Endothelial cell of coronary artery (primary cell): ENCODE measurements around the gene SOX18. TPM values are rescaled to one million over a fixed set of nuclear protein-coding genes. Genes with fewer than 3 reads are reported as not detected.

ENCODE experiments used
- total RNA-seq: library from RNA; depleted of rRNA; stranded (reverse); fragments of >200 nt; gene quantifications from 2 replicates; pipeline ENCODE4 v1.2.3, GENCODE V29; 2014

Gene SOX18
- total RNA-seq: 16.0 and 23.7 TPM in 2 replicates

GRCh38 chr20:64049060-64049877 lies at the start of gene SOX18:
SOX18 (minus strand) TSS chr20:64049639; CDS start chr20:64049516, 123 bp downstream.

GRCh38 chr20:64083804-64084684 lies 34.6 kb upstream of the SOX18 start, which contains the start of gene LKAAEAR1:
LKAAEAR1 (minus strand) TSS chr20:64084398; CDS start chr20:64084219, 179 bp downstream.

GRCh38 chr20:64080013-64080812 lies 30.8 kb upstream of the SOX18 start, which contains the start of gene OPRL1:
OPRL1 (plus strand) TSS chr20:64080082; CDS start chr20:64092721, 12,639 bp downstream.

GRCh38 chr20:64079273-64080012 lies 30.0 kb upstream of the SOX18 start, which contains the start of gene RGS19:
RGS19 (minus strand) TSS chr20:64079518; CDS start chr20:64076886, 2,632 bp downstream.

DNA sequence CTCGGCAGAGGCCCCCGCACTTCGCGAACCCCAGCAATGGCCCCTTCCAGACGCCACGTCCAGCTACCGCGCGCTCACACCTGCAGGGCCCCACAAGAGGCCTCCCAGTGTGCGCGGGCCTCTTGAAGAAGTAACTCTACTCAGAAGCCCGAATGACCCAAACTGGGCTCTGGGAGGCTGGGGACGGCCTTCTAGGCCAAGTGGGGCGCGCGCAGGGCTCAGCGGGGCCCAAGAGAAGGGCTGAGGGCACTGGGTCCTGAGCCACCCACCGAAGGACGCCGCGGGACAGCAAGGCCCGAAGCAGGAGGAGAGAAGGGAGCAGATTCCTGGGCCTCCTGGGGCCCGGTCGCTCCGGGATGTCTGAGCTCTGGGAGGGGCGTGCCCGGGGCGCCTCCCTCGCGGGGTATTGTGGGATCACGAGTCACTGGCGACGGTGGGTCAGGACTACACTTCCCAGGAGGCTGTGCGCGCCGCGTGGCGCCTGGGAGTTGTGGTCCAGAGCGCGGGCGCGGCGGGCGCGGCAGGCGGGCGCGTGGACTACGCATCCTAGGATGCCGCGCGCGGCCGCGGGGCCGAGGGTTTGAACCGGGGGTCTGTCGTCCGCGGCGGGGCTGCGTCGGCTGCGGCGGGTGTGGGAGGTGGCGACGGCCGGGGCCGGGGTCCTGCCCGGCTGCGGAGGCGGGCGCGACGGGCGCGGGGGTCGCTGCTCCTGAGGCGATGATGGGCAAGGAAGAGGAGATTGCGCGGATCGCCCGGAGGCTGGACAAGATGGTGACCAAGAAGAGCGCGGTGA lies 13.4 kb upstream of the SOX18 start, which contains the start of gene TCEA2:
TCEA2 (plus strand) TSS at position 603 of the 793 bp plus-strand sequence; CDS start at position 718, 115 bp downstream.

DNA sequence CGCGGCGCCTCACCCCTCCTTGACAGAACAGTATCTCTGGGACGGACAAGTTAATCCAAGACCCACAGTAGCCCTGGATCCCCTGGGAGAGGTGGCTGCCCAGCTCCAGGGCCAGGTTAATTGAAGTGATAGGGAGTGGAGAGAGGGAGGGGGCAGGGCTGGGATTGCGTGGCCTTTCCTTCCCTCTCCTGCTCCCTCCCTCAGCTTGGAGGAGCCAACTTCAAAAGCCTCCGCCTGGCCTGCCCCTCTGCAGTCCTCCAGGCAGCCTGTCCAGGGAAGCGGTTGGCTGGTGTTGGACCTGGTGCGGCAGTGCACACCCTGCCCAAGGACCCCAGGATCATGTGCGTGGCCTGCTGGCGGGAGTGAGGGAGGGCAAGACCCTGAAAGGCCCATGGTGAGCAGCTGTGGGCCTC lies 13.5 kb downstream of the SOX18 start, which contains the start of gene C20orf204:
C20orf204 (plus strand) TSS at position 250 of the 413 bp plus-strand sequence; CDS start at position 392, 142 bp downstream.

Other genes with a start within 250 kb of the SOX18 start
- 7.8 and 12.8 TPM in 2 replicates for gene ZBTB46, start 218.4 kb downstream of the SOX18 start, total RNA-seq
- gene ABHD16B, start 188.1 kb downstream of the SOX18 start, total RNA-seq: not detected in 2 replicates
- gene TPD52L2, start 184.4 kb downstream of the SOX18 start, total RNA-seq: 101 and 131 TPM in 2 replicates
- 82.5 and 84.7 TPM in 2 replicates for gene DNAJC5, start 154.5 kb downstream of the SOX18 start, total RNA-seq
- 25.3 and 29.2 TPM in 2 replicates for gene UCKL1, start 93.2 kb downstream of the SOX18 start, total RNA-seq
- 9.9 and 10.3 TPM in 2 replicates for gene ZNF512B, start 79.7 kb downstream of the SOX18 start, total RNA-seq
- gene SAMD10, start 70.0 kb downstream of the SOX18 start, total RNA-seq: 1.8 and 2.2 TPM in 2 replicates
- gene PRPF6, start 68.5 kb downstream of the SOX18 start, total RNA-seq: 76.2 and 81.9 TPM in 2 replicates
- gene C20orf204, start 13.5 kb downstream of the SOX18 start, total RNA-seq: 1.9 TPM in 2 replicates
- 25.1 and 39.3 TPM in 2 replicates for gene TCEA2, start 13.6 kb upstream of the SOX18 start, total RNA-seq
- gene RGS19, start 29.9 kb upstream of the SOX18 start, total RNA-seq: 17.0 and 17.5 TPM in 2 replicates
- gene OPRL1, start 30.4 kb upstream of the SOX18 start, total RNA-seq: 1.3 and 2.6 TPM in 2 replicates
- gene LKAAEAR1, start 34.8 kb upstream of the SOX18 start, total RNA-seq: not detected in 2 replicates
- not detected in 2 replicates for gene NPBWR2, start 57.9 kb upstream of the SOX18 start, total RNA-seq
- not detected in 2 replicates for gene MYT1, start 114.8 kb upstream of the SOX18 start, total RNA-seq
- gene PCMTD2, start 206.1 kb upstream of the SOX18 start, total RNA-seq: 32.5 and 41.4 TPM in 2 replicates